Trophoblast cell (in vitro differentiated cells and primary cell): ENCODE measurements around the gene COA8.
A peak's percentile ranks its signal among the peaks of the same experiment; 100 is the strongest.

Experiments used
- DNase-seq, 2 donors: peaks; one replicate each; pipeline ENCODE4 v3.0.0-alpha.2; 2016
- H2AFZ ChIP-seq: 2 replicates; pipeline ENCODE4 v1.6.1; 2013; ENCODE audit warnings: low read length, moderate library complexity, mild to moderate bottlenecking; ENCODE audit not compliant: insufficient read depth, poor library complexity
- H2AK5ac ChIP-seq: 2 replicates; pipeline ENCODE4 v1.6.1; 2013; ENCODE audit warnings: mild to moderate bottlenecking, low read length
- H2BK120ac ChIP-seq: 2 replicates; pipeline ENCODE4 v1.6.1; 2013; ENCODE audit warnings: low read length, mild to moderate bottlenecking, moderate library complexity; ENCODE audit not compliant: insufficient read depth, poor library complexity
- H2BK12ac ChIP-seq: 2 replicates; pipeline ENCODE4 v1.6.1; 2013; ENCODE audit warnings: mild to moderate bottlenecking, low read length, moderate library complexity
- H2BK5ac ChIP-seq: 2 replicates; pipeline ENCODE4 v1.6.1; 2013; ENCODE audit warnings: low read length, low read depth, moderate library complexity, mild to moderate bottlenecking; ENCODE audit not compliant: poor library complexity
- H3K14ac ChIP-seq: 2 replicates; pipeline ENCODE4 v1.6.1; 2013; ENCODE audit warnings: mild to moderate bottlenecking, low read length
- H3K18ac ChIP-seq: 2 replicates; pipeline ENCODE4 v1.6.1; 2013; ENCODE audit warnings: mild to moderate bottlenecking, low read length
- H3K23ac ChIP-seq: 2 replicates; pipeline ENCODE4 v1.6.1; 2013; ENCODE audit warnings: low read length
- H3K27ac ChIP-seq: 2 replicates; pipeline ENCODE4 v1.5.1; 2013; ENCODE audit warnings: low read depth, mild to moderate bottlenecking, inconsistent platforms, low read length, moderate library complexity
- H3K27me3 ChIP-seq: 2 replicates; pipeline ENCODE4 v1.6.1; 2013; ENCODE audit warnings: inconsistent platforms, mild to moderate bottlenecking, low read length, moderate library complexity; ENCODE audit not compliant: insufficient read depth
- H3K36me3 ChIP-seq, 2 experiments: 1 replicate in 1 of 2; 2 replicates in 1 of 2; pipeline ENCODE4 v1.6.1; 2013; ENCODE audit warnings: low read length in 2 of 2, mild to moderate bottlenecking in 2 of 2, moderate library complexity in 1 of 2; ENCODE audit not compliant: insufficient read depth in 2 of 2, control insufficient read depth in 1 of 2
- H3K4ac ChIP-seq: 2 replicates; pipeline ENCODE4 v1.6.1; 2013; ENCODE audit warnings: low read depth, mild to moderate bottlenecking, low read length, moderate library complexity
- H3K4me1 ChIP-seq, 2 experiments: 1 replicate in 1 of 2; 2 replicates in 1 of 2; pipeline ENCODE4 v1.6.1; 2013; ENCODE audit warnings: low read length in 2 of 2, mild to moderate bottlenecking in 2 of 2, moderate library complexity in 1 of 2; ENCODE audit not compliant: insufficient read depth in 2 of 2, control insufficient read depth in 1 of 2
- H3K4me2 ChIP-seq: 2 replicates; pipeline ENCODE4 v1.6.1; 2013; ENCODE audit warnings: inconsistent platforms, mild to moderate bottlenecking, low read length, moderate library complexity
- H3K4me3 ChIP-seq: 2 replicates; pipeline ENCODE4 v1.5.1; 2013; ENCODE audit warnings: mild to moderate bottlenecking, low read depth, low read length, inconsistent platforms
- H3K79me1 ChIP-seq: one replicate; pipeline ENCODE4 v1.6.1; 2013; ENCODE audit warnings: low read length
- H3K79me2 ChIP-seq: 2 replicates; pipeline ENCODE4 v1.6.1; 2013; ENCODE audit warnings: low read length, mild to moderate bottlenecking; ENCODE audit not compliant: control insufficient read depth, insufficient read depth, poor library complexity
- H3K9ac ChIP-seq: 2 replicates; pipeline ENCODE4 v1.6.1; 2013; ENCODE audit warnings: mild to moderate bottlenecking, low read length
- H3K9me3 ChIP-seq: 2 replicates; pipeline ENCODE4 v1.6.1; 2013; ENCODE audit warnings: low read depth, mild to moderate bottlenecking, control low read depth, inconsistent platforms, low read length; ENCODE audit not compliant: insufficient read depth
- H4K12ac ChIP-seq: 2 replicates; pipeline ENCODE4 v1.6.1; 2013; ENCODE audit warnings: low read depth, mild to moderate bottlenecking, low read length, moderate library complexity
- H4K8ac ChIP-seq: 2 replicates; pipeline ENCODE4 v1.6.1; 2013; ENCODE audit warnings: low read depth, mild to moderate bottlenecking, low read length, moderate library complexity
- H4K91ac ChIP-seq: one replicate; pipeline ENCODE4 v1.6.1; 2013; ENCODE audit warnings: low read depth, mild to moderate bottlenecking, low read length, moderate library complexity
- WGBS: extraction: QIAGEN DNeasy Blood & Tissue Kit; methylation state at CpG from one replicate; pipeline ENCODE4 v1.1.7; 2013; ENCODE audit warnings: missing lambda C conversion rate; ENCODE audit not compliant: insufficient read length, insufficient coverage; ENCODE audit errors: extremely low coverage; 5-methylcytosine and 5-hydroxymethylcytosine counted together

Gene COA8

GRCh38 chr14:103530831-103531230 is 31.9 kb upstream of the COA8 start:
- Histone ChIP-seq H3K9ac (no peak overlapping the region), H3K36me3 (peaks cover 10 to 17% of the 10 kb centered on the region in 2 experiments), H3K4me3 (no peak overlapping the region), H3K18ac (peak overlapping the region; percentile 2), H3K14ac (no peak overlapping the region), H3K4me1 (peaks cover 12 to 14% of the 10 kb centered on the region in 2 experiments), H2BK120ac (no peak overlapping the region), H2BK12ac (no peak overlapping the region), H4K12ac (no peak overlapping the region), H2BK5ac (no peak overlapping the region), H3K27ac (no peak overlapping the region), H3K4ac (no peak overlapping the region), H3K9me3 (no peaks in the 10 kb centered on the region), H3K79me2 (peaks cover 5% of the 10 kb centered on the region), H3K23ac (no peak overlapping the region), H4K8ac (no peak overlapping the region), H3K79me1 (peaks cover 4% of the 10 kb centered on the region), H3K4me2 (no peak overlapping the region), H2AK5ac (no peak overlapping the region), H4K91ac (no peak overlapping the region), H3K27me3 (no peaks in the 10 kb centered on the region), H2AFZ (no peak overlapping the region)
- no peak for DNase-seq
- no CpG with 5 or more reads among the region's 11 CpGs for whole genome bisulfite sequencing

- Histone ChIP-seq H3K9ac (no peak overlapping the region), H3K14ac (no peak overlapping the region), H3K79me2 (peaks cover 5% of the 10 kb centered on the region), H3K23ac (no peak overlapping the region), H3K27ac (no peak overlapping the region), H2BK5ac (no peak overlapping the region), H3K27me3 (no peaks in the 10 kb centered on the region), H2AK5ac (no peak overlapping the region), H2BK120ac (no peak overlapping the region), H4K8ac (no peak overlapping the region), H3K4me1 (peaks cover 12 to 14% of the 10 kb centered on the region in 2 experiments), H4K12ac (no peak overlapping the region), H3K4me2 (no peak overlapping the region), H3K79me1 (peaks cover 4% of the 10 kb centered on the region), H2AFZ (no peak overlapping the region), H3K9me3 (no peaks in the 10 kb centered on the region), H3K4ac (no peak overlapping the region), H4K91ac (no peak overlapping the region), H2BK12ac (no peak overlapping the region), H3K4me3 (no peak overlapping the region), H3K36me3 (peaks cover 10 to 17% of the 10 kb centered on the region in 2 experiments), H3K18ac (no peak overlapping the region)
- WGBS: no CpG with 5 or more reads among the region's 15 CpGs
- DNase-seq: no peak
These were observed 31.1 kb upstream of the COA8 start for GRCh38 chr14:103531421-103532215.

GRCh38 chr14:103532216-103533136 is 30.3 kb upstream of the COA8 start:
- DNase-seq: no peak
- no peak overlapping the region for H3K4me3 ChIP-seq
- H4K8ac ChIP-seq: no peak overlapping the region
- no peak overlapping the region for H3K27ac ChIP-seq
- peaks cover 4% of the 10 kb centered on the region for H3K79me1 ChIP-seq
- H3K4me2 ChIP-seq: no peak overlapping the region
- no peak overlapping the region for H3K18ac ChIP-seq
- peaks cover 10 to 17% of the 10 kb centered on the region in 2 experiments for H3K36me3 ChIP-seq
- no peak overlapping the region for H3K9ac ChIP-seq
- H3K23ac ChIP-seq: no peak overlapping the region
- no peaks in the 10 kb centered on the region for H3K9me3 ChIP-seq
- no peak overlapping the region for H2AK5ac ChIP-seq
- H2BK12ac ChIP-seq: no peak overlapping the region
- H3K14ac ChIP-seq: no peak overlapping the region
- no CpG with 5 or more reads among the region's 32 CpGs for WGBS
- H3K27me3 ChIP-seq: no peaks in the 10 kb centered on the region
- H4K12ac ChIP-seq: no peak overlapping the region
- no peak overlapping the region for H2AFZ ChIP-seq
- H3K4me1 ChIP-seq: peaks cover 12 to 14% of the 10 kb centered on the region in 2 experiments
- no peak overlapping the region for H3K4ac ChIP-seq
- no peak overlapping the region for H4K91ac ChIP-seq
- no peak overlapping the region for H2BK5ac ChIP-seq
- no peak overlapping the region for H2BK120ac ChIP-seq
- peaks cover 5% of the 10 kb centered on the region for H3K79me2 ChIP-seq

- H4K8ac ChIP-seq: no peak overlapping the region
- WGBS: no CpG with 5 or more reads among the region's 23 CpGs
These were observed 29.4 kb upstream of the COA8 start for GRCh38 chr14:103533137-103533998.

More at GRCh38 chr14:103533137-103533998, 29.4 kb upstream of the COA8 start:
- H3K18ac ChIP-seq: no peak overlapping the region
- no peaks in the 10 kb centered on the region for H3K9me3 ChIP-seq
- no peak overlapping the region for H3K4me2 ChIP-seq
- H3K4me3 ChIP-seq: no peak overlapping the region
- no peak overlapping the region for H2BK12ac ChIP-seq
- no peak overlapping the region for H3K9ac ChIP-seq
- no peak overlapping the region for H3K4ac ChIP-seq
- H3K27me3 ChIP-seq: no peaks in the 10 kb centered on the region
- H3K79me2 ChIP-seq: peaks cover 5% of the 10 kb centered on the region
- H4K12ac ChIP-seq: no peak overlapping the region
- H3K14ac ChIP-seq: no peak overlapping the region
- H3K79me1 ChIP-seq: peaks cover 4% of the 10 kb centered on the region
- H3K27ac ChIP-seq: no peak overlapping the region
- H3K4me1 ChIP-seq: peaks cover 8 to 10% of the 10 kb centered on the region in 2 experiments
- no peak overlapping the region for H2BK120ac ChIP-seq
- no peak overlapping the region for H2BK5ac ChIP-seq
- peaks cover 10 to 17% of the 10 kb centered on the region in 2 experiments for H3K36me3 ChIP-seq
- H3K23ac ChIP-seq: no peak overlapping the region
- no peak overlapping the region for H2AK5ac ChIP-seq
- H4K91ac ChIP-seq: no peak overlapping the region
- no peak overlapping the region for H2AFZ ChIP-seq
- DNase-seq: no peak
